Stomach (tissue), 4 donors: ENCODE measurements around the gene MRPS16.

Source experiments
- POLR2A ChIP-seq, 4 donors: fragments of 450-650 bp; IDR thresholded peaks; one replicate each; pipeline ENCODE4 v1.6.1; 2016; ENCODE audit warnings: antibody characterized with exemption in 4 of 4, control low read depth in 2 of 4, mild to moderate bottlenecking in 1 of 4, moderate library complexity in 1 of 4
- POLR2AphosphoS5 ChIP-seq, 3 donors: sonication (generic); formaldehyde crosslinking; IDR thresholded peaks; one replicate each; pipeline ENCODE4 v1.6.1; 2016; ENCODE audit warnings: antibody characterized with exemption in 3 of 3
- TF ChIP-seq, protein P1 (sequence below), 7 experiments: fragments of 450-650 bp in 4 of 7; fragments of 200-600 bp in 3 of 7; sonication (generic) in 3 of 7; IDR thresholded peaks; one replicate each; pipeline ENCODE4 v1.5.1; 2016 to 2019; ENCODE audit warnings: antibody characterized with exemption in 7 of 7, control low read depth in 2 of 7, mild to moderate bottlenecking in 1 of 7

DNA sequence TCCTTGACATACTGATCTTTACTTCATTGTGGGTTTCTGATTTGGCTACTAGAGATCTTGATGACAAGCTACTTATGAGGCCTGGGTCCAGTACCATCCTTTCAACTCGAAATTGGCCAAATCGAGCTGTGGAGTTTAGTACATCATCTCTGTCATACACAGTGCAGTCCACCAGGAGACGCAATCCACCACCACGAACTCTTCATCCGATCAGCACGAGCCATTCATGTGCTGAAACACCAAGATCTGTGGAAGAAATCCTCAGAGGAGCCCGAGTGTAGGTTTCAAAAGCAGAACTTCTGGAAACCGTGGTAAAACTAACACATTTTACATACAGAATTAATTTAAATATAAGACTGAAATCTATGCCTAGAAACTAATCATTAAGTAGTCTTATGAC is 19.6 kb downstream of the MRPS16 start:
- TF ChIP-seq, protein P1, sequence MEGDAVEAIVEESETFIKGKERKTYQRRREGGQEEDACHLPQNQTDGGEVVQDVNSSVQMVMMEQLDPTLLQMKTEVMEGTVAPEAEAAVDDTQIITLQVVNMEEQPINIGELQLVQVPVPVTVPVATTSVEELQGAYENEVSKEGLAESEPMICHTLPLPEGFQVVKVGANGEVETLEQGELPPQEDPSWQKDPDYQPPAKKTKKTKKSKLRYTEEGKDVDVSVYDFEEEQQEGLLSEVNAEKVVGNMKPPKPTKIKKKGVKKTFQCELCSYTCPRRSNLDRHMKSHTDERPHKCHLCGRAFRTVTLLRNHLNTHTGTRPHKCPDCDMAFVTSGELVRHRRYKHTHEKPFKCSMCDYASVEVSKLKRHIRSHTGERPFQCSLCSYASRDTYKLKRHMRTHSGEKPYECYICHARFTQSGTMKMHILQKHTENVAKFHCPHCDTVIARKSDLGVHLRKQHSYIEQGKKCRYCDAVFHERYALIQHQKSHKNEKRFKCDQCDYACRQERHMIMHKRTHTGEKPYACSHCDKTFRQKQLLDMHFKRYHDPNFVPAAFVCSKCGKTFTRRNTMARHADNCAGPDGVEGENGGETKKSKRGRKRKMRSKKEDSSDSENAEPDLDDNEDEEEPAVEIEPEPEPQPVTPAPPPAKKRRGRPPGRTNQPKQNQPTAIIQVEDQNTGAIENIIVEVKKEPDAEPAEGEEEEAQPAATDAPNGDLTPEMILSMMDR (IDR thresholded peaks at IDR 0.05): no peak
- TF ChIP-seq POLR2A (IDR thresholded peaks at IDR 0.05): no peak
- no peak for TF ChIP-seq POLR2AphosphoS5 (IDR thresholded peaks at IDR 0.05)
